HepG2 (cell line): ENCODE data around the gene MICALL2. TPM values are rescaled to one million over a fixed set of nuclear protein-coding genes. Genes with fewer than 3 reads are reported as not detected.

ENCODE experiments used
- ARID5B ChIP-seq: IDR thresholded peaks from 2 replicates; pipeline ENCODE4 v1.4.0; 2020; ENCODE audit warnings: mild to moderate bottlenecking, missing genetic modification reagents
- CHD4 ChIP-seq: fragments of 200-600 bp; sonication (generic); IDR thresholded peaks from 2 replicates; pipeline ENCODE4 v1.7.0; 2017; ENCODE audit warnings: mild to moderate bottlenecking, low read length, borderline replicate concordance
- GPN1 ChIP-seq: sonication (generic); formaldehyde crosslinking; IDR thresholded peaks from 2 replicates; pipeline ENCODE4 v1.5.1; 2020; ENCODE audit warnings: missing genetic modification reagents, borderline replicate concordance
- GTF2F1 ChIP-seq: fragments of 150-350 bp; IDR thresholded peaks from 2 replicates; pipeline ENCODE4 v1.6.1; 2014; ENCODE audit warnings: low read length
- HNF1A ChIP-seq, 2 experiments: sonication (generic) in 1 of 2; formaldehyde crosslinking in 1 of 2; IDR thresholded peaks; 2 replicates each; pipeline versions ENCODE4 v1.4.0 to v1.6.1; 2016 to 2020; ENCODE audit warnings: borderline replicate concordance in 1 of 2, low read depth in 1 of 2, mild to moderate bottlenecking in 1 of 2, missing genetic modification reagents in 1 of 2
- MYNN ChIP-seq: sonication (generic); formaldehyde crosslinking; IDR thresholded peaks from 2 replicates; pipeline ENCODE4 v1.4.0; 2020; ENCODE audit warnings: mild to moderate bottlenecking, low read depth, missing genetic modification reagents
- NR2C2 ChIP-seq: sonication (generic); formaldehyde crosslinking; IDR thresholded peaks from 2 replicates; pipeline ENCODE4 v1.4.0; 2020; ENCODE audit warnings: missing genetic modification reagents, mild to moderate bottlenecking, moderate library complexity, borderline replicate concordance
- PATZ1 ChIP-seq: sonication (generic); formaldehyde crosslinking; IDR thresholded peaks from 2 replicates; pipeline ENCODE4 v1.4.0; 2020; ENCODE audit warnings: missing genetic modification reagents
- SKI ChIP-seq: fragments of 450-650 bp; IDR thresholded peaks from one replicate; pipeline ENCODE4 v1.6.1; 2018; ENCODE audit warnings: mild to moderate bottlenecking; ENCODE audit not compliant: partially characterized antibody
- SP1 ChIP-seq, 2 experiments: fragments of 450-650 bp in 1 of 2; sonication (generic) in 1 of 2; formaldehyde crosslinking in 1 of 2; IDR thresholded peaks; 2 replicates each; pipeline versions ENCODE4 v1.4.0 to v1.6.1; 2016 to 2020; ENCODE audit warnings: missing genetic modification reagents in 1 of 2
- SP140L ChIP-seq: sonication (generic); formaldehyde crosslinking; IDR thresholded peaks from 2 replicates; pipeline ENCODE4 v1.4.0; 2020; ENCODE audit warnings: missing genetic modification reagents, borderline replicate concordance
- TCF7L2 ChIP-seq: IDR thresholded peaks from 2 replicates; pipeline ENCODE4 v1.6.1; 2011; ENCODE audit warnings: mild to moderate bottlenecking, low read depth, low read length, moderate library complexity
- XBP1 ChIP-seq: sonication (generic); formaldehyde crosslinking; IDR thresholded peaks from 2 replicates; pipeline ENCODE4 v1.5.0; 2020; ENCODE audit warnings: missing genetic modification reagents
- ZNF30 ChIP-seq: sonication (generic); formaldehyde crosslinking; IDR thresholded peaks from 2 replicates; pipeline ENCODE4 v1.5.0; 2020; ENCODE audit warnings: mild to moderate bottlenecking, missing genetic modification reagents
- ZNF564 ChIP-seq: sonication (generic); formaldehyde crosslinking; IDR thresholded peaks from 2 replicates; pipeline ENCODE4 v1.8.1; 2023; ENCODE audit warnings: mild to moderate bottlenecking, missing genetic modification reagents
- polyA plus RNA-seq, 8 experiments: library from polyadenylated mRNA; depleted of rRNA in 3 of 8; stranded (reverse) in 7 of 8; unstranded in 1 of 8; fragments of >200 nt; fragmentation: Illumina TruSeq in 4 of 8; extraction: Trizol in 4 of 8; gene quantifications; 2 replicates each; pipeline versions ENCODE4 v1.2.1 to v1.2.3, GENCODE V29; 2011 to 2016; ENCODE audit warnings: low read depth in 4 of 8, missing spikeins in 1 of 8, mixed read lengths in 1 of 8; ENCODE audit not compliant: insufficient read depth in 1 of 8
- total RNA-seq, 5 experiments: library from RNA; depleted of rRNA; stranded (reverse); fragments of >200 nt; fragmentation: Illumina TruSeq; extraction: Trizol; gene quantifications; 2 replicates each; pipeline ENCODE4 v1.2.3, GENCODE V29; 2016; ENCODE audit warnings: low read depth in 1 of 5

MICALL2 gene
- total and polyA plus RNA-seq, 2 of the 13 experiments (the other 11 are each of a cell fraction or from before 2014, with no cell fraction given) = 5.8 to 12.4 TPM

- no peak for TF ChIP-seq HNF1A (IDR thresholded peaks at IDR 0.05; ENCODE audit: low read depth)
- TF ChIP-seq HNF1A (CRISPR knock-in tag; IDR thresholded peaks at IDR 0.05; ENCODE audit: borderline replicate concordance) = no peak
- TF ChIP-seq MYNN (CRISPR knock-in tag) = no peak
- no peak for TF ChIP-seq ZNF564 (CRISPR knock-in tag)
- TF ChIP-seq ARID5B (CRISPR knock-in tag) = no peak
- no peak for TF ChIP-seq GTF2F1
- TF ChIP-seq SKI = no peak
- TF ChIP-seq TCF7L2 = no peak
- TF ChIP-seq PATZ1 (CRISPR knock-in tag) = 0 out of 2 replicates have a peak, but pooled peaks have one; percentile 41
- TF ChIP-seq SP1 (IDR thresholded peaks at IDR 0.05) = no peak
- TF ChIP-seq SP1 (CRISPR knock-in tag; IDR thresholded peaks at IDR 0.05) = no peak
- TF ChIP-seq NR2C2 = peak; percentile 76
- no peak for TF ChIP-seq CHD4
- no peak for TF ChIP-seq XBP1 (CRISPR knock-in tag)
- TF ChIP-seq SP140L (CRISPR knock-in tag) = no peak
- no peak for TF ChIP-seq GPN1 (CRISPR knock-in tag)
- no peak for TF ChIP-seq ZNF30 (CRISPR knock-in tag)
Measured at GRCh38 chr7:1425292-1426136, 33.8 kb downstream of the MICALL2 start (continued).
